Mesenchymal stem cell (in vitro differentiated cells and primary cell): Measurements from ENCODE around the gene GALNT10.

Experiments
- DNase-seq: peaks from one replicate; pipeline ENCODE4 v3.0.0-alpha.2; 2013
- H2AFZ ChIP-seq: one replicate; pipeline ENCODE4 v1.6.1; 2013; ENCODE audit warnings: low read depth, mild to moderate bottlenecking, control low read depth, inconsistent platforms, low read length, moderate library complexity
- H2AK5ac ChIP-seq: 2 replicates; pipeline ENCODE4 v1.6.1; 2013; ENCODE audit warnings: low read length, moderate library complexity, mild to moderate bottlenecking, inconsistent platforms; ENCODE audit not compliant: severe bottlenecking
- H2BK120ac ChIP-seq: one replicate; pipeline ENCODE4 v1.6.1; 2013; ENCODE audit warnings: low read depth, mild to moderate bottlenecking, inconsistent platforms, low read length, moderate library complexity
- H2BK12ac ChIP-seq, 2 experiments: one replicate each; pipeline ENCODE4 v1.6.1; 2013; ENCODE audit warnings: inconsistent platforms in 2 of 2, low read length in 2 of 2, mild to moderate bottlenecking in 2 of 2, moderate library complexity in 2 of 2, control low read depth in 1 of 2
- H2BK15ac ChIP-seq: one replicate; pipeline ENCODE4 v1.6.1; 2013; ENCODE audit warnings: mild to moderate bottlenecking, low read depth, inconsistent platforms; ENCODE audit not compliant: poor library complexity, severe bottlenecking
- H2BK5ac ChIP-seq: 2 replicates; pipeline ENCODE4 v1.6.1; 2013; ENCODE audit warnings: low read depth, mild to moderate bottlenecking, low read length, control low read depth, inconsistent platforms; ENCODE audit not compliant: poor library complexity, severe bottlenecking
- H3K14ac ChIP-seq, 2 experiments: one replicate each; pipeline ENCODE4 v1.6.1; 2013; ENCODE audit warnings: inconsistent platforms in 2 of 2, low read length in 2 of 2, control low read depth in 1 of 2, mild to moderate bottlenecking in 1 of 2, moderate library complexity in 1 of 2
- H3K18ac ChIP-seq, 2 experiments: one replicate each; pipeline ENCODE4 v1.6.1; 2013; ENCODE audit warnings: inconsistent platforms in 2 of 2, low read length in 2 of 2, control low read depth in 1 of 2, low read depth in 1 of 2, mild to moderate bottlenecking in 1 of 2
- H3K23ac ChIP-seq, 2 experiments: one replicate each; pipeline ENCODE4 v1.6.1; 2013; ENCODE audit warnings: inconsistent platforms in 2 of 2, low read length in 2 of 2, mild to moderate bottlenecking in 2 of 2, moderate library complexity in 2 of 2, control low read depth in 1 of 2
- H3K27ac ChIP-seq: 2 replicates; pipeline ENCODE4 v1.5.1; 2013; ENCODE audit warnings: mild to moderate bottlenecking, moderate library complexity, low read length, control low read depth, inconsistent platforms; ENCODE audit not compliant: poor library complexity, severe bottlenecking
- H3K27me3 ChIP-seq, 2 experiments: 2 replicates each; pipeline versions ENCODE4 v1.6.1 to v1.7.0; 2013; ENCODE audit warnings: low read length in 2 of 2, mild to moderate bottlenecking in 2 of 2, moderate library complexity in 2 of 2, control low read depth in 1 of 2, inconsistent platforms in 1 of 2; ENCODE audit not compliant: control insufficient read depth in 1 of 2, insufficient read depth in 1 of 2
- H3K36me3 ChIP-seq, 2 experiments: 2 replicates each; pipeline versions ENCODE4 v1.6.1 to v1.7.0; 2013; ENCODE audit warnings: low read length in 2 of 2, control low read depth in 1 of 2, inconsistent platforms in 1 of 2, low read depth in 1 of 2, mild to moderate bottlenecking in 1 of 2; ENCODE audit not compliant: insufficient read depth in 2 of 2, control insufficient read depth in 1 of 2
- H3K4ac ChIP-seq, 2 experiments: one replicate each; pipeline ENCODE4 v1.6.1; 2013; ENCODE audit warnings: inconsistent platforms in 2 of 2, low read length in 2 of 2, mild to moderate bottlenecking in 2 of 2, moderate library complexity in 2 of 2, control low read depth in 1 of 2, low read depth in 1 of 2
- H3K4me1 ChIP-seq: 2 replicates; pipeline ENCODE4 v1.6.1; 2013; ENCODE audit warnings: low read depth, low read length, control low read depth; ENCODE audit not compliant: control insufficient read depth, insufficient read depth
- H3K4me2 ChIP-seq: 2 replicates; pipeline ENCODE4 v1.6.1; 2013; ENCODE audit warnings: low read length, mild to moderate bottlenecking, inconsistent platforms; ENCODE audit not compliant: poor library complexity, severe bottlenecking
- H3K4me3 ChIP-seq, 2 experiments: 2 replicates each; pipeline versions ENCODE4 v1.5.1 to v1.7.0; 2013; ENCODE audit warnings: low read length in 2 of 2, mild to moderate bottlenecking in 2 of 2, control low read depth in 1 of 2, low read depth in 1 of 2; ENCODE audit not compliant: insufficient read depth in 1 of 2
- H3K79me1 ChIP-seq: replicated peaks from 2 replicates; pipeline ENCODE4 v1.6.1; 2013; ENCODE audit warnings: mild to moderate bottlenecking, control low read depth, low read length, inconsistent platforms; ENCODE audit not compliant: poor library complexity, severe bottlenecking
- H3K9ac ChIP-seq: 2 replicates; pipeline ENCODE4 v1.7.0; 2013; ENCODE audit warnings: mild to moderate bottlenecking, low read length, moderate library complexity
- H3K9me3 ChIP-seq: 2 replicates; pipeline ENCODE4 v1.7.0; 2013; ENCODE audit warnings: mild to moderate bottlenecking, low read length; ENCODE audit not compliant: control insufficient read depth
- H4K8ac ChIP-seq: one replicate; pipeline ENCODE4 v1.6.1; 2013; ENCODE audit warnings: inconsistent platforms, mild to moderate bottlenecking, low read length, moderate library complexity
- H4K91ac ChIP-seq: one replicate; pipeline ENCODE4 v1.6.1; 2013; ENCODE audit warnings: mild to moderate bottlenecking, low read length, inconsistent platforms
- WGBS: methylation state at CpG from one replicate; pipeline ENCODE4 v1.1.7; 2013; ENCODE audit warnings: mixed read lengths; 5-methylcytosine and 5-hydroxymethylcytosine counted together

The GALNT10 gene

GRCh38 chr5:154396128-154396527, 205.6 kb downstream of the GALNT10 start:
- peaks cover 7 to 56% of the 10 kb centered on the region in 2 experiments for H3K36me3 ChIP-seq
- H3K4me2 ChIP-seq: no peak overlapping the region
- H2BK5ac ChIP-seq: no peak overlapping the region
- peaks cover 7% of the 10 kb centered on the region for H3K79me1 ChIP-seq
- no peak overlapping the region for H4K8ac ChIP-seq
- no peak overlapping the region for H3K27ac ChIP-seq
- no peak overlapping the region for H2BK120ac ChIP-seq
- no peak overlapping the region for H2AK5ac ChIP-seq
- H3K9me3 ChIP-seq: no peaks in the 10 kb centered on the region
- no peak overlapping the region for H3K23ac ChIP-seq
- no peak overlapping the region for H3K4ac ChIP-seq
- 98% methylated on average over 3 of the region's 3 CpGs for WGBS
- H2BK12ac ChIP-seq: no peak overlapping the region
- H3K27me3 ChIP-seq: no peaks in the 10 kb centered on the region
- H3K18ac ChIP-seq: no peak overlapping the region
- no peak overlapping the region for H3K9ac ChIP-seq
- peaks cover 6% of the 10 kb centered on the region for H3K4me1 ChIP-seq
- no peak overlapping the region for H2BK15ac ChIP-seq
- DNase-seq: no peak
- no peak overlapping the region for H2AFZ ChIP-seq
- H4K91ac ChIP-seq: no peak overlapping the region
- H3K14ac ChIP-seq: no peak overlapping the region
- H3K4me3 ChIP-seq: no peak overlapping the region

GRCh38 chr5:154397652-154398406, 207.3 kb downstream of the GALNT10 start:
- H2AFZ ChIP-seq: no peak overlapping the region
- H4K91ac ChIP-seq: no peak overlapping the region
- H3K27me3 ChIP-seq: no peaks in the 10 kb centered on the region
- H3K4ac ChIP-seq: no peak overlapping the region
- H3K4me3 ChIP-seq: no peak overlapping the region
- H3K18ac ChIP-seq: no peak overlapping the region
- WGBS: 91% methylated on average over 10 of the region's 10 CpGs
- peaks cover 0 to 57% of the 10 kb centered on the region in 2 experiments for H3K36me3 ChIP-seq
- no peak overlapping the region for H2BK120ac ChIP-seq
- H3K23ac ChIP-seq: no peak overlapping the region
- H3K9ac ChIP-seq: no peak overlapping the region
- H3K9me3 ChIP-seq: no peaks in the 10 kb centered on the region
- peaks cover 5% of the 10 kb centered on the region for H3K79me1 ChIP-seq
- H2AK5ac ChIP-seq: no peak overlapping the region
- H3K4me1 ChIP-seq: peaks cover 6% of the 10 kb centered on the region
- no peak for DNase-seq
- no peak overlapping the region for H2BK12ac ChIP-seq
- H2BK15ac ChIP-seq: no peak overlapping the region
- no peak overlapping the region for H3K27ac ChIP-seq
- H3K4me2 ChIP-seq: no peak overlapping the region
- H2BK5ac ChIP-seq: no peak overlapping the region
- no peak overlapping the region for H3K14ac ChIP-seq
- H4K8ac ChIP-seq: no peak overlapping the region

- Histone ChIP-seq H2BK120ac (no peak overlapping the region), H3K4ac (no peak overlapping the region), H3K4me2 (no peak overlapping the region), H2AK5ac (no peak overlapping the region), H3K27ac (no peak overlapping the region), H3K4me1 (peaks cover 10% of the 10 kb centered on the region), H3K9ac (no peak overlapping the region), H2BK5ac (no peak overlapping the region), H3K18ac (no peak overlapping the region), H3K27me3 (no peaks in the 10 kb centered on the region), H3K14ac (no peak overlapping the region), H2BK15ac (no peak overlapping the region), H4K8ac (no peak overlapping the region), H3K79me1 (peaks cover 2% of the 10 kb centered on the region), H3K9me3 (no peaks in the 10 kb centered on the region), H3K23ac (no peak overlapping the region), H2BK12ac (no peak overlapping the region), H4K91ac (no peak overlapping the region), H2AFZ (no peak overlapping the region), H3K36me3 (peaks cover 0 to 40% of the 10 kb centered on the region in 2 experiments), H3K4me3 (no peak overlapping the region)
- WGBS: 87% methylated on average over 3 of the region's 3 CpGs
- DNase-seq: no peak
Measured at GRCh38 chr5:154400678-154401077, 210.1 kb downstream of the GALNT10 start.

- DNase-seq: no peak
- WGBS: 100% methylated on average over 3 of the region's 5 CpGs
- no peak overlapping the region for H3K4me2 ChIP-seq
- H2AFZ ChIP-seq: no peak overlapping the region
- H3K18ac ChIP-seq: no peak overlapping the region
- H4K8ac ChIP-seq: no peak overlapping the region
- H3K9me3 ChIP-seq: no peaks in the 10 kb centered on the region
- no peak overlapping the region for H2BK12ac ChIP-seq
- H2BK5ac ChIP-seq: no peak overlapping the region
- H3K4me3 ChIP-seq: no peak overlapping the region
- no peak overlapping the region for H2BK15ac ChIP-seq
- no peak overlapping the region for H2AK5ac ChIP-seq
- no peak overlapping the region for H2BK120ac ChIP-seq
- no peaks in the 10 kb centered on the region for H3K79me1 ChIP-seq
- no peaks in the 10 kb centered on the region for H3K27me3 ChIP-seq
- H4K91ac ChIP-seq: no peak overlapping the region
- peaks cover 8% of the 10 kb centered on the region for H3K4me1 ChIP-seq
- H3K23ac ChIP-seq: no peak overlapping the region
- no peak overlapping the region for H3K4ac ChIP-seq
- H3K14ac ChIP-seq: no peak overlapping the region
- H3K36me3 ChIP-seq: peaks cover 0 to 37% of the 10 kb centered on the region in 2 experiments
- no peak overlapping the region for H3K9ac ChIP-seq
- H3K27ac ChIP-seq: no peak overlapping the region
Measured at GRCh38 chr5:154401355-154401754, 210.8 kb downstream of the GALNT10 start.
